Subcutaneous adipose tissue (tissue), 4 donors: ENCODE measurements around the gene RPLP2. TPM values are rescaled to one million over a fixed set of nuclear protein-coding genes. Genes with fewer than 3 reads are reported as not detected.

Source experiments
- CTCF ChIP-seq: fragments of 450-650 bp; IDR thresholded peaks from one replicate; pipeline ENCODE4 v1.5.1; 2016; ENCODE audit warnings: low read depth, mild to moderate bottlenecking, control low read depth, antibody characterized with exemption, moderate library complexity
- total RNA-seq, 4 donors: library from RNA; depleted of rRNA; stranded (reverse); fragments of >200 nt; gene quantifications; one replicate each; pipeline ENCODE4 v1.1.0, GENCODE V29; 2016

RPLP2 gene
- total RNA-seq: 1,000 to 10,000 TPM in 3 of 4 donors, 100 to 1,000 TPM in 1; 917 to 1,671 (median 1,426) TPM

GRCh38 chr11:809287-810039 lies at the start of gene RPLP2:
Gene RPLP2 (plus strand): TSS chr11:809967. CDS start chr11:810235, 268 bp downstream.
- no peak for TF ChIP-seq CTCF

- no peak for TF ChIP-seq CTCF
Observed at GRCh38 chr11:760236-760635, 49.5 kb upstream of the RPLP2 start.

- TF ChIP-seq CTCF: no peak
Observed at GRCh38 chr11:761526-762108, 48.1 kb upstream of the RPLP2 start.

- TF ChIP-seq CTCF: no peak
Observed at GRCh38 chr11:762421-763072, 47.2 kb upstream of the RPLP2 start.

- TF ChIP-seq CTCF: no peak
Observed at GRCh38 chr11:763073-763463, 46.7 kb upstream of the RPLP2 start.

- no peak for TF ChIP-seq CTCF
Observed at GRCh38 chr11:763549-764321, 46.0 kb upstream of the RPLP2 start.
